Uterus (tissue), 4 donors: Measurements from ENCODE around the gene ATP8A2. TPM values are rescaled to one million over a fixed set of nuclear protein-coding genes. Genes with fewer than 3 reads are reported as not detected.

Experiments
- DNase-seq, 2 donors: peaks; one replicate each; pipeline ENCODE4 v3.0.0-alpha.2; 2019 to 2020
- H3K27ac ChIP-seq, 2 donors: fragments of 200-600 bp; sonication (generic); 1 replicate in 1 of 2; 2 replicates in 1 of 2; pipeline ENCODE4 v1.5.1; 2016 to 2018
- H3K27me3 ChIP-seq, 2 donors: fragments of 200-600 bp; sonication (generic); one replicate each; pipeline ENCODE4 v1.5.1; 2018 to 2019; ENCODE audit warnings: control low read depth in 1 of 2
- H3K36me3 ChIP-seq, 2 donors: fragments of 200-600 bp; sonication (generic); one replicate each; pipeline ENCODE4 v1.5.1; 2019; ENCODE audit warnings: control low read depth in 1 of 2
- H3K4me1 ChIP-seq, 2 donors: fragments of 200-600 bp; sonication (generic); one replicate each; pipeline ENCODE4 v1.5.1; 2018 to 2019; ENCODE audit warnings: control low read depth in 1 of 2
- H3K4me3 ChIP-seq, 2 donors: fragments of 200-600 bp; sonication (generic); 1 replicate in 1 of 2; 2 replicates in 1 of 2; pipeline ENCODE4 v1.5.1; 2018 to 2019; ENCODE audit warnings: mild to moderate bottlenecking in 1 of 2
- H3K9me3 ChIP-seq, 2 donors: fragments of 200-600 bp; sonication (generic); one replicate each; pipeline ENCODE4 v1.5.1; 2019; ENCODE audit warnings: control low read depth in 1 of 2
- POLR2A ChIP-seq, 2 donors: fragments of 450-650 bp; IDR thresholded peaks; one replicate each; pipeline ENCODE4 v1.6.1; 2016; ENCODE audit warnings: antibody characterized with exemption in 2 of 2, mild to moderate bottlenecking in 1 of 2, moderate library complexity in 1 of 2
- intact Hi-C: fragments of 100-400 bp; cut with DNase I; formaldehyde crosslinking; loops from one replicate; pipeline ENCODE4 v1.15.1; 2023; ENCODE audit warnings: low total_unique reads
- total RNA-seq, 4 donors: library from RNA; depleted of rRNA in 3 of 4; stranded (reverse); fragments of >200 nt in 3 of 4; gene quantifications; one replicate each; pipeline versions ENCODE4 v1.1.0 to v1.2.4, GENCODE V29; 2014 to 2023
- TF ChIP-seq, protein P1 (sequence below), 4 experiments: fragments of 200-600 bp in 2 of 4; fragments of 450-650 bp in 2 of 4; sonication (generic) in 2 of 4; IDR thresholded peaks; one replicate each; pipeline ENCODE4 v1.5.1; 2016 to 2019; ENCODE audit warnings: antibody characterized with exemption in 4 of 4, mild to moderate bottlenecking in 2 of 4, moderate library complexity in 1 of 4
- donor health status: DM: yes; HTN: yes; CAD: no.

The ATP8A2 gene
- total RNA-seq, 4 donors from 2014 or later, result 0.64 to 21.4 TPM; not detected in 2

DNA sequence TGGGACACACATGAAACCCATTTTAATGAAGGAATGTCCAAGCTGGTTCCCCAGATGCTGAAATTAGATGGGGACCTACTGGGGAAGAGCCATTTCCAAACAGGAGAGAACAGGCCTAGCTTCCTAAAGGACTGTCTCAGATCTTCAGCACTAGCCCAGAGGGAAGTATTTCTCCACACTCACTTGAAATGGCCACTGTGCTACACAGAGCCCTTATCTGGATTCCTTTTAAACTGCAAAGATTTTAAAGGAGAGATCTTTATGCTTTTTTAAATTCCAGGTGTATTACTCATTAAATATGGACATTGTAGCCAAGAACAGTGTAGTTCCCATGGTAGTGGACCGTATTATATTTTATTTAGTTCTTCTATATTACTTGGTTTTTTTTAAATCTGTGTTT, 424.7 kb downstream of the ATP8A2 start:
- H3K4me1 ChIP-seq, result no peaks in the 10 kb centered on the region
- TF ChIP-seq, protein P1, sequence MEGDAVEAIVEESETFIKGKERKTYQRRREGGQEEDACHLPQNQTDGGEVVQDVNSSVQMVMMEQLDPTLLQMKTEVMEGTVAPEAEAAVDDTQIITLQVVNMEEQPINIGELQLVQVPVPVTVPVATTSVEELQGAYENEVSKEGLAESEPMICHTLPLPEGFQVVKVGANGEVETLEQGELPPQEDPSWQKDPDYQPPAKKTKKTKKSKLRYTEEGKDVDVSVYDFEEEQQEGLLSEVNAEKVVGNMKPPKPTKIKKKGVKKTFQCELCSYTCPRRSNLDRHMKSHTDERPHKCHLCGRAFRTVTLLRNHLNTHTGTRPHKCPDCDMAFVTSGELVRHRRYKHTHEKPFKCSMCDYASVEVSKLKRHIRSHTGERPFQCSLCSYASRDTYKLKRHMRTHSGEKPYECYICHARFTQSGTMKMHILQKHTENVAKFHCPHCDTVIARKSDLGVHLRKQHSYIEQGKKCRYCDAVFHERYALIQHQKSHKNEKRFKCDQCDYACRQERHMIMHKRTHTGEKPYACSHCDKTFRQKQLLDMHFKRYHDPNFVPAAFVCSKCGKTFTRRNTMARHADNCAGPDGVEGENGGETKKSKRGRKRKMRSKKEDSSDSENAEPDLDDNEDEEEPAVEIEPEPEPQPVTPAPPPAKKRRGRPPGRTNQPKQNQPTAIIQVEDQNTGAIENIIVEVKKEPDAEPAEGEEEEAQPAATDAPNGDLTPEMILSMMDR (IDR thresholded peaks at IDR 0.05), result no peak
- no peak for TF ChIP-seq POLR2A (IDR thresholded peaks at IDR 0.05)
- intact Hi-C loops, result no loop called here

GRCh38 chr13:25798998-25799397, 427.2 kb downstream of the ATP8A2 start:
- no peaks in the 10 kb centered on the region for H3K9me3 ChIP-seq
- intact Hi-C loops, result no loop called here
- TF ChIP-seq, protein P1 (IDR thresholded peaks at IDR 0.05), result no peak
- TF ChIP-seq POLR2A (IDR thresholded peaks at IDR 0.05), result no peak
- no peaks in the 10 kb centered on the region for H3K27me3 ChIP-seq
- DNase-seq, result no peak
- no peaks in the 10 kb centered on the region for H3K4me1 ChIP-seq
- no peak overlapping the region for H3K27ac ChIP-seq
- no peak overlapping the region for H3K4me3 ChIP-seq
- no peaks in the 10 kb centered on the region for H3K36me3 ChIP-seq

More for the DNA sequence above, 424.7 kb downstream of the ATP8A2 start:
- no peaks in the 10 kb centered on the region for H3K36me3 ChIP-seq
- no peaks in the 10 kb centered on the region for H3K9me3 ChIP-seq
- no peak overlapping the region for H3K4me3 ChIP-seq
- H3K27ac ChIP-seq, result no peak overlapping the region
- no peaks in the 10 kb centered on the region for H3K27me3 ChIP-seq
- DNase-seq, result no peak

DNA sequence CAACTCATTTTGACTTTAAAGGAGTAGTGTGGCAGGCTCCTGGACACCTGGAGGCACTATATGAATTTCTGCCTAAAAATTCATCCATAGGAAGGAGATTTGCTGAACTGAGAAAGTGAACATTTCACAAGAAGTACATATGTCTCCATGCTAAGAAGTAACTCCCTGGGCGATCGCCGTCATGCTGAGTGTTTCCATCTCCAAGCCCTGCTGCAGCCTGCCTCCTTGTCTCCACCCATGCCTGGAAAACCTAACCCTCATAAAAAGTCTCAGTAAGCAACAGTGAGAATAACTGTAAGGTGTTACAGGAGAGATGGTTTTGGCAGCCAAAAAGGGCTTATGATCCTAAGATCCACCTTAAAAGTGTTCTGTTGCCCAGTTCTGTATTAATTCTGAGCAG, 428.7 kb downstream of the ATP8A2 start:
- intact Hi-C loops, result no loop called here

GRCh38 chr13:25802579-25802978, 430.8 kb downstream of the ATP8A2 start:
- DNase-seq, result no peak
- Histone ChIP-seq H3K27me3 (no peaks in the 10 kb centered on the region), H3K9me3 (no peaks in the 10 kb centered on the region), H3K4me3 (no peak overlapping the region), H3K27ac (no peak overlapping the region), H3K4me1 (no peaks in the 10 kb centered on the region), H3K36me3 (no peaks in the 10 kb centered on the region)
- intact Hi-C loops, result no loop called here
- TF ChIP-seq, protein P1 (IDR thresholded peaks at IDR 0.05), result no peak
- no peak for TF ChIP-seq POLR2A (IDR thresholded peaks at IDR 0.05)

More for the DNA sequence above, 428.7 kb downstream of the ATP8A2 start:
- Histone ChIP-seq H3K27ac (no peak overlapping the region), H3K36me3 (no peaks in the 10 kb centered on the region), H3K4me3 (no peak overlapping the region), H3K4me1 (no peaks in the 10 kb centered on the region), H3K9me3 (no peaks in the 10 kb centered on the region), H3K27me3 (no peaks in the 10 kb centered on the region)
- DNase-seq, result no peak
- TF ChIP-seq, protein P1 (IDR thresholded peaks at IDR 0.05), result no peak
- TF ChIP-seq POLR2A (IDR thresholded peaks at IDR 0.05), result no peak

- Histone ChIP-seq H3K27me3 (no peaks in the 10 kb centered on the region), H3K4me3 (no peak overlapping the region), H3K36me3 (no peaks in the 10 kb centered on the region), H3K4me1 (no peaks in the 10 kb centered on the region), H3K9me3 (no peaks in the 10 kb centered on the region), H3K27ac (no peak overlapping the region)
- DNase-seq, result no peak
- intact Hi-C loops, result no loop called here
- TF ChIP-seq POLR2A (IDR thresholded peaks at IDR 0.05), result no peak
- TF ChIP-seq, protein P1 (IDR thresholded peaks at IDR 0.05), result no peak
These were observed 431.9 kb downstream of the ATP8A2 start for GRCh38 chr13:25803641-25804040.
